GM18505 (cell line): ENCODE data around the gene VSTM2B.
"Not testable (repeated sequence)": the region's sequence is repeated elsewhere in the genome, so short reads cannot be mapped to it uniquely, and the experiment has no call there.

ENCODE experiments used
- ATAC-seq: cut with Tn5 transposase; IDR thresholded peaks from one replicate; pipeline ENCODE4 v1.9.1; 2021; ENCODE audit not compliant: unreplicated experiment
- POLR2A ChIP-seq: IDR thresholded peaks from 4 replicates; pipeline ENCODE4 v1.6.1; 2011; ENCODE audit warnings: borderline replicate concordance; ENCODE audit not compliant: insufficient read depth, insufficient read length; ENCODE audit errors: extremely low read depth

VSTM2B gene

GRCh38 chr19:29525901-29526729 is at the start of gene VSTM2B:
Gene VSTM2B, plus strand, starts transcription at chr19:29525994. Its CDS starts 590 bp downstream, at chr19:29526584.
- no peak for ATAC-seq
- no peak for TF ChIP-seq POLR2A

- ATAC-seq, result no peak
- TF ChIP-seq POLR2A, result no peak
These were observed 49.3 kb upstream of the VSTM2B start for GRCh38 chr19:29476528-29476927.

GRCh38 chr19:29477831-29478577 is 47.8 kb upstream of the VSTM2B start:
- no peak for TF ChIP-seq POLR2A
- ATAC-seq, result no peak

DNA sequence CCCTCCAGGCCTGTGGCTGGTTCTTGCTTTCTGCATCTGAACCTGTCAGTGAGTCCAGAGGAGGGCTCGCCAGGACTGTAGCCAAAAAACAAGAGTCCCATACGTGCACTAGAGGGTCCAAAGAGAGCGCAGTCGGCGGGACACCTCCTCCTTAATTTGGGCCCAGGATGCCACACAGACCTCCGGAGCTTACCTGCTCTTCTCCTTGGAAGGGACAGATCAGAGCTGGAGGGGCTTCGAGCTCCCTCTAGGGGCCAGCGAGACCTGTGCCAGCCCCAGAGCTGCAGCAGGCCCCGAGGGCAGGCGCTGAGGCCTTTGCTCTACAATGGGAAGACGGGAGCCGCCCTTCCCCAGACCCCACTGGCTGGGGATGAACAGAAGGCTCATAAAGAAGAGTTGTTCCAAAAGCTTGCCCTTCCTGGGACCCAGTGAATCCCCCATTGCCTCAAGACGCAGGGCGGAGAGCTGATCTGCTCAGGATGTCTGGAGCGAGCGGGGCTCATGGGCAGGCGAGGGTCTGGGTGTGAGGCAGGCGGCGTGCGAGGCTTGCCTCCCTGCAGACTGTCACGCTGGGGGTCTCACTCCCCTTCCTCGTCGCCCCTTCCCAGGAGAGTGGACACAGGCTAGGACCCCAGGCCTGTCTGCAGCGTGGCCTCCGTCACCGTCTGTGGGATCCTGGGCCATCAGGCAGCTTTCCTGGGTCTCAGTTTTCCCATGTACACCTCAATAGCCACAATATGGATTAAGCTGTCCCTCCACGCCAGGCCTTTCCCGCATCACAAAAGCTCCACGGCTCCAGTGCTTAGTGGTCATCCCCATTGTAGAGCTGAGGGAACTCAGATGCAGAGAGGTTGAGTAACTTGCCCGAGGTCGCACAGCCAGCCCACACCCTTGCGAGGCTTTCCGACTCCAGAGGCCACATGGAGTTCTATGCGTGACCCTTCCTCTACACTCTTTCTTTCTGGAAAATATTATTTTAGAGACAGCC is 46.9 kb upstream of the VSTM2B start:
- TF ChIP-seq POLR2A, result no peak
- no peak for ATAC-seq

DNA sequence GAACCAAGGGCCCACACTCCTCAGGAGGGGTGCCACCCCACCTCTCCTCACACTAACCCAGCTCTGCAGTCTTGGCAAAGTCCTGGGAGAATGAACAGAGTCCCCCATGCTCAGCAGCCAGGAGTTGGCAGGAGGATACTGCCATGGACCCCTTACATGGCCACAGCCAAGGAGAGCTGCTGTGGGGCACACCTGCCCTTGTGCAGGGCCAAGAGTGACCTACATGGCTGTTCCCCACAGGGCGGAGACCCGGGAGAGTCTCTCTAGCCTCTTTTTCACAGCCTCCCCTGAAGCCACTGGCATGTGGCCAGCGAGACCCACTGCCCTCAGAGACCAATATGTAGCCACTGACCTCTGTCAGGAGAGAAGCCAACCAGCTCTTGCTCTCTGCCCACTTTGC is 45.9 kb upstream of the VSTM2B start:
- no peak for TF ChIP-seq POLR2A
- no peak for ATAC-seq

- ATAC-seq, result no peak
- no peak for TF ChIP-seq POLR2A
These were observed 45.3 kb upstream of the VSTM2B start for GRCh38 chr19:29480507-29480906.

DNA sequence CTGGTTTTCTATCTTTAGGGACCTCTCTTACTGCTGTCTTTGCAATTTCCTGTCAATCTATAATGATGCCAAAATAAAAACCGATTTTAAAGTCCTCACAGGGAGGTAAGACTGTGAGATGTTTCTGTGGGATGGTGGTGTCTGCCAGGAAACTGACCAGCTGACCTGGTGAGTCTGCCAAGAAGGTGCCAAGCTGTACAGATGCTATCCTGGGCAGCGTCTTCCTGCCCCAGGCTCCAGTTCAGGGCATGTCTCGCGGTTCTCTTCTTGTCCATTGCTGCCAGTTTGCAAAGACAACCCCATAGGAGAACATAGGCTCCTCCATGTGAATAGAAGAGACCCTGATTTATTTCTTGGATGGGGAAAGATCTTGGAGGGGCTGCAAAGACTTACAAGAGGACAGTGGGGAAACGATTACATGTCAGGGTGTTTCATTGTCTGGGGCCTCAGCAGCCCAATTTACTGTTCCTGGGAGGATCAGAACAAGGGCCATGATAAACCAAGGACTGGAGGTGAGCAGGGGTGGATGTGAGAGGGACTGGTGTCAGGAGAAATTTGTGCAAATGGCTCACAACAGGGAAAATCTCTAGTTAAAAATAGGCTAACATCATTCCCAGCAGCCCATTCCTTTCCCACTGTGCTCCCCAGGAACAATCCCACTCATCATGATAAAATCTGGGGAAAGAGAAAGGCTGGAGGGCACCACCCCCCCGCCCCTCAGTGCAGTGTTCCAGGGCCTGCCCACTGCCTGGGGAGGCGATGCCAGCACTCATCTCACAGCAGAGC is 42.7 kb upstream of the VSTM2B start:
- ATAC-seq, result no peak
- no peak for TF ChIP-seq POLR2A

DNA sequence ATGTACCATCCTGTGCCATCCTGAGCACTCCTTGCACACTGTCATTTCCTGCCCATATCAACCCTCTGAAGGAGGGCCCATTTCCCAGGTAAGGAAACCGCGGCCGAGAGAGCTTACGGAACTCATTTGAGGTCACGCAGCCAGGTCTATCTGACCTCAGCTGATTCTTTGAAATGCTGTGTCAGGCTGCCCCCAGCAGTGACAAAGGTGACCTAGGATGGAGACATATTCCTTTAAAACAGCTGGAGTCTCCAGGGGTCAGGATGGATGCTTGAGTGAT is 42.2 kb upstream of the VSTM2B start:
- TF ChIP-seq POLR2A, result no peak
- ATAC-seq, result no peak

DNA sequence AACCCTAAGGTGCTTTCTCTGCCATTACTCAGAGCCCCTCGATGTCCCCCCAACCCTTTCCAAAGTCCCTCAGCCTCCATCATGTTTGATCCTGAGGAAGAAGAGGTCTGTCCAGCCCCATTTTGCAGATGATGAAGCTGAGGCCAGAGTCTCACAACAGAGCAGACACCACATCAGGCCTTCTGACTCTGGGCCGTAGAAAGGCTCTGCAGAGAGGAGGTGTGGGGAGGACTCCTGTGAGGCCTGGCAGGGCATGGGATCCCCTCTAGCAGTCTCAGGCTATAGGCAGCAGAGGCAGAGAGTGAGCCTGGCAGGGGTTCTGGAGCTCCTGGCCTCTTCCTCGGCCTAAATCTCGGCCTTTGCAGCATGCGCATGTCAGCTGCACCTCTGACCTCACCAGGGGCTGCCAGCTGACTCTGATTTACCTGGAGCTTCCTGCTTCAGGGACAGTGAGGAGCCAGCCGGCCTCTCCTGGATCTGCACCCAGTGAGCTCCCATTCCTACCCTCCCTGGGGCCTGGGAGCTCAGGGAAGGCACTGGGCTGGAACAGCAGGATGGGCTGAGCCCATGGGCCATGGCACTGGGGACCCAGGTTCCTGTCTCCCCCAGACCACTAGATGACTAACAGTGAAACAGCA is 41.7 kb upstream of the VSTM2B start:
- no peak for TF ChIP-seq POLR2A
- ATAC-seq, result no peak

- ATAC-seq, result no peak
These were observed 40.9 kb upstream of the VSTM2B start for GRCh38 chr19:29484876-29485275.

GRCh38 chr19:29485293-29485692 is 40.5 kb upstream of the VSTM2B start:
- no peak for ATAC-seq
- TF ChIP-seq POLR2A, result no peak

More at GRCh38 chr19:29484876-29485275, 40.9 kb upstream of the VSTM2B start:
- TF ChIP-seq POLR2A, result no peak

DNA sequence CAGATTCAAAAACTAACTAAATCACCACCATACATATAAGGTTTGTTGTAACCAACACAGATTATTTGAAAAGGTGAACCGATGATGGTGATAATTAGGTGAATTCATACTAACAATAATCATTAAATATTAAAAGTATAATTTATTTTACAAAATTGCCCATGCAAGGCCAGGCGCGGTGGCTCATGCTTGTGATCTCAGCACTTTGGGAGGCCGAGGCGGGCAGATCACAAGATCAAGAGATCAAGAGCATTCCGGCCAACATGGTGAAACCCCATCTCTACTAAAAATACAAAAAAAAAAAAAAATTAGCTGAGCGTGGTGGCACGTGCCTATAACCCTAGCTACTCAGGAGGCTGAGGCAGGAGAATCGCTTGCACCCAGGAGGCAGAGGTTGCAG is 38.8 kb upstream of the VSTM2B start:
- not testable (repeated sequence) for ATAC-seq

- TF ChIP-seq POLR2A, result no peak
- no peak for ATAC-seq
These were observed 38.4 kb upstream of the VSTM2B start for GRCh38 chr19:29487432-29487831.

DNA sequence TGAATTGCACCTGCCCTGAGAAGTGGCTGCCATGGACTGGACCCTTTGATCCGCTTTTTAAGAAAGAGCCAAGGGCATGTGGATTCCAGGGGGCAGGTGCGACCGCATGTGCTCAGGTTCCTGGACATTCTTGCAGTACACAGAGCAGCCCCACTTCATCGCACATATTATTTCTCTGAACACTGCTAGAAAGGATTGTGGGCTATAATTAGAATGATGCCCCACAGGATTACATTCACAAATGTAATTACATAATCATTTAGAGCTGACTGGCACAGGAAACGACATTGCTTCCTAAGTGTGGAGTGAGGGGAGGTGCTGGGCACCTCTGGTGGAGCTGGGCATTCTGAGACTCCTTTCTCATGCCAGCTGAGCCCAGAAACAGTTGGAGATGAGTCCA is 37.5 kb upstream of the VSTM2B start:
- no peak for TF ChIP-seq POLR2A
- ATAC-seq, result no peak
